SK-N-SH (cell line): Measurements from ENCODE around the gene MTCL3.

Source experiments
- CTCF ChIA-PET: fragments of 300-600, 350-600 bp; formaldehyde crosslinking; extraction: SDS; loops from one replicate; lab custom pipeline; 2021; lab: Yijun Ruan, JAX
- POLR2A ChIA-PET: fragments of 350-600 bp; sonication (Branson Sonifier 250); formaldehyde crosslinking; extraction: SDS; loops from one replicate; lab custom pipeline; 2020; ENCODE audit warnings: antibody characterized with exemption, inconsistent platforms; lab: Yijun Ruan, JAX
- DNase-seq: peaks from one replicate; pipeline ENCODE4 v3.0.0; 2012
- H2AFZ ChIP-seq: fragments of 200-600 bp; sonication (generic); 2 replicates; pipeline ENCODE4 v1.8.1; 2016; ENCODE audit warnings: antibody characterized with exemption, mild to moderate bottlenecking, low read depth
- H3F3A ChIP-seq: fragments of 200-600 bp; sonication (generic); replicated peaks from 2 replicates; pipeline ENCODE3; 2016; ENCODE audit warnings: antibody characterized with exemption, mild to moderate bottlenecking; ENCODE audit not compliant: insufficient read depth
- H3K27ac ChIP-seq, 2 experiments: fragments of 200-500 bp in 1 of 2; fragments of 200-600 bp in 1 of 2; sonication (Bioruptor generic) in 1 of 2; sonication (generic), shearing (Covaris generic) in 1 of 2; 2 replicates each; pipeline versions ENCODE4 v1.5.1 to v1.6.1; 2014 to 2016; ENCODE audit warnings: low read depth in 2 of 2, inconsistent platforms in 1 of 2, low read length in 1 of 2, mild to moderate bottlenecking in 1 of 2, mixed read lengths in 1 of 2
- H3K27me3 ChIP-seq: fragments of 200-600 bp; sonication (generic), shearing (Covaris generic); 2 replicates; pipeline ENCODE4 v1.6.1; 2016; ENCODE audit warnings: mixed run types; ENCODE audit not compliant: insufficient read depth
- H3K36me3 ChIP-seq, 2 experiments: fragments of 200-500 bp in 1 of 2; fragments of 200-600 bp in 1 of 2; sonication (Bioruptor generic) in 1 of 2; sonication (generic) in 1 of 2; replicated peaks in 1 of 2; 2 replicates each; pipeline versions ENCODE3 to v1.5.1; 2014 to 2016; ENCODE audit warnings: low read length in 1 of 2, mild to moderate bottlenecking in 1 of 2; ENCODE audit not compliant: insufficient read depth in 2 of 2, control insufficient read depth in 1 of 2
- H3K4me1 ChIP-seq, 2 experiments: fragments of 200-500 bp in 1 of 2; fragments of 200-600 bp in 1 of 2; sonication (Bioruptor generic) in 1 of 2; sonication (generic), shearing (Covaris generic) in 1 of 2; 2 replicates each; pipeline versions ENCODE4 v1.5.1 to v1.6.1; 2014 to 2016; ENCODE audit warnings: low read depth in 1 of 2, low read length in 1 of 2, mixed run types in 1 of 2; ENCODE audit not compliant: insufficient read depth in 2 of 2, control insufficient read depth in 1 of 2
- H3K4me2 ChIP-seq: fragments of 200-600 bp; sonication (generic), shearing (Covaris generic); 2 replicates; pipeline ENCODE4 v1.6.1; 2017; ENCODE audit warnings: mixed run types
- H3K4me3 ChIP-seq, 2 experiments: fragments of 200-500 bp in 1 of 2; fragments of 200-600 bp in 1 of 2; sonication (Bioruptor generic) in 1 of 2; sonication (generic), shearing (Covaris generic) in 1 of 2; 2 replicates each; pipeline versions ENCODE4 v1.5.1 to v1.8.1; 2014 to 2016; ENCODE audit warnings: low read depth in 2 of 2, inconsistent platforms in 1 of 2, low read length in 1 of 2, mild to moderate bottlenecking in 1 of 2, mixed read lengths in 1 of 2, moderate library complexity in 1 of 2
- H3K79me2 ChIP-seq: fragments of 200-600 bp; sonication (generic); 2 replicates; pipeline ENCODE4 v1.8.1; 2017; ENCODE audit warnings: mild to moderate bottlenecking; ENCODE audit not compliant: insufficient read depth
- H3K9ac ChIP-seq: fragments of 200-600 bp; sonication (generic); 2 replicates; pipeline ENCODE4 v1.6.1; 2017; ENCODE audit warnings: mixed run types
- H3K9me2 ChIP-seq: fragments of 200-600 bp; sonication (generic); 2 replicates; pipeline ENCODE4 v1.6.1; 2017; ENCODE audit warnings: mixed run types
- H3K9me3 ChIP-seq: fragments of 200-600 bp; sonication (generic); 2 replicates; pipeline ENCODE4 v1.6.1; 2017; ENCODE audit warnings: mixed run types, mild to moderate bottlenecking, moderate library complexity
- H4K20me1 ChIP-seq: fragments of 200-600 bp; sonication (generic); 2 replicates; pipeline ENCODE4 v1.6.1; 2017; ENCODE audit warnings: mild to moderate bottlenecking, mixed run types; ENCODE audit not compliant: insufficient read depth
- EP300 ChIP-seq, 2 experiments: IDR thresholded peaks; 2 replicates each; pipeline versions ENCODE4 v1.4.0 to v1.6.1; 2012; ENCODE audit warnings: borderline replicate concordance in 1 of 2, low read depth in 1 of 2, low read length in 1 of 2
- EZH2phosphoT487 ChIP-seq: fragments of 200-600 bp; sonication (generic); IDR thresholded peaks from 2 replicates; pipeline ENCODE4 v1.6.1; 2017; ENCODE audit warnings: low read depth, mixed run types, mild to moderate bottlenecking, antibody characterized with exemption, moderate library complexity, borderline replicate concordance
- GABPA ChIP-seq: IDR thresholded peaks from 2 replicates; pipeline ENCODE4 v1.4.0; 2012; ENCODE audit warnings: low read depth, mild to moderate bottlenecking
- GATA2 ChIP-seq: sonication (generic); formaldehyde crosslinking; IDR thresholded peaks from 2 replicates; pipeline ENCODE4 v1.5.0; 2020; ENCODE audit warnings: mild to moderate bottlenecking, missing genetic modification reagents
- JUND ChIP-seq: IDR thresholded peaks from 2 replicates; pipeline ENCODE4 v1.4.0; 2012
- MEF2A ChIP-seq: IDR thresholded peaks from 2 replicates; pipeline ENCODE4 v1.4.0; 2012; ENCODE audit warnings: low read depth, borderline replicate concordance
- MXI1 ChIP-seq: IDR thresholded peaks from 2 replicates; pipeline ENCODE4 v1.6.1; 2012; ENCODE audit warnings: mild to moderate bottlenecking, low read depth, low read length, improper control_type of control experiment
- NRF1 ChIP-seq: IDR thresholded peaks from 2 replicates; pipeline ENCODE4 v1.6.1; 2012; ENCODE audit warnings: low read depth, mild to moderate bottlenecking, low read length
- RAD21 ChIP-seq: IDR thresholded peaks from 2 replicates; pipeline ENCODE4 v1.6.1; 2012; ENCODE audit warnings: mild to moderate bottlenecking, low read length
- RCOR1 ChIP-seq: fragments of 150-350 bp; IDR thresholded peaks from 2 replicates; pipeline ENCODE4 v1.6.1; 2017; ENCODE audit warnings: antibody characterized with exemption, low read length
- RFX5 ChIP-seq: IDR thresholded peaks from 2 replicates; pipeline ENCODE4 v1.6.1; 2012; ENCODE audit warnings: mild to moderate bottlenecking, improper control_type of control experiment, low read length
- RXRA ChIP-seq: IDR thresholded peaks from 2 replicates; pipeline ENCODE4 v1.4.0; 2012; ENCODE audit warnings: low read depth, mild to moderate bottlenecking, borderline replicate concordance
- SIN3A ChIP-seq: IDR thresholded peaks from 2 replicates; pipeline ENCODE4 v1.6.1; 2012; ENCODE audit warnings: low read depth, mild to moderate bottlenecking, low read length, moderate library complexity, borderline replicate concordance
- SMC3 ChIP-seq: IDR thresholded peaks from 2 replicates; pipeline ENCODE4 v1.6.1; 2012; ENCODE audit warnings: low read depth, low read length, improper control_type of control experiment
- TCF12 ChIP-seq: IDR thresholded peaks from 2 replicates; pipeline ENCODE4 v1.4.0; 2012
- TEAD4 ChIP-seq: IDR thresholded peaks from 2 replicates; pipeline ENCODE4 v1.4.0; 2012; ENCODE audit warnings: mild to moderate bottlenecking, borderline replicate concordance; ENCODE audit not compliant: insufficient read depth
- YY1 ChIP-seq: IDR thresholded peaks from 2 replicates; pipeline ENCODE4 v1.4.0; 2012; ENCODE audit warnings: low read depth, mild to moderate bottlenecking
- WGBS: methylation state at CpG from one replicate; pipeline ENCODE4 v1.1.6; 2017; ENCODE audit warnings: low lambda C conversion rate; 5-methylcytosine and 5-hydroxymethylcytosine counted together
- TF ChIP-seq, protein P1 (sequence below): fragments of 150-350 bp; IDR thresholded peaks from 2 replicates; pipeline ENCODE4 v1.6.1; 2017; ENCODE audit warnings: antibody characterized with exemption, low read length, low read depth, borderline replicate concordance
- TF ChIP-seq, protein P2 (sequence below): fragments of 150-350 bp; IDR thresholded peaks from 2 replicates; pipeline ENCODE4 v1.6.1; 2016; ENCODE audit warnings: mild to moderate bottlenecking, low read depth, low read length
- TF ChIP-seq, protein P3 (sequence below): IDR thresholded peaks from 2 replicates; pipeline ENCODE4 v1.6.1; 2012; ENCODE audit warnings: mild to moderate bottlenecking, low read depth, low read length, moderate library complexity
- TF ChIP-seq, protein P4 (sequence below): IDR thresholded peaks from 2 replicates; pipeline ENCODE4 v1.4.0; 2012; ENCODE audit warnings: low read depth, borderline replicate concordance

Gene MTCL3

DNA sequence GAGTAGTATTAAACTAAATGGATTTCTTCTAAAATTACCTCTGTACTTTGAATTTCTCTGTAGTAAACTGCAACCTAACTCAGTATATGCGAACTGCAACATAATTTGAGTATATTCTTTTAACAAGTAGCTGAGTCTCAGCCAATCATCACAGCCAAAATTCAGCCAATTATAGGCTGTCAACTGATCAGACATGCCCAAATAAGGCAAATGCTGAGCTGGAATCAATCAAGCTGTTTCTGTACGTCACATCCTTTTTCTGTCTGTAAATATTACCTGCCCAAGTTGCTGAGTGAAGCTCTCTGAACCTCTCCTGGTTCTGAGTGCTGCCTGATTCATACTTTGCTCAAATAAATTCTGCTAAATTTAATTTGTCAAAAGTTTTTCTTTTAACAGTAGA, 48.3 kb upstream of the MTCL3 start:
- H3K79me2 ChIP-seq, result no peaks in the 10 kb centered on the region
- TF ChIP-seq TEAD4 (no peak), MXI1 (no peak), EP300 (IDR thresholded peaks at IDR 0.05; ENCODE audit: borderline replicate concordance in 1 of 2, low read depth in 1 of 2, low read length in 1 of 2) (no peak), NRF1 (no peak), YY1 (no peak), RCOR1 (no peak), GABPA (no peak), RXRA (no peak), SMC3 (no peak), TCF12 (no peak), GATA2 (no peak), SIN3A (no peak), JUND (no peak), EZH2phosphoT487 (no peak)
- TF ChIP-seq, protein P1, sequence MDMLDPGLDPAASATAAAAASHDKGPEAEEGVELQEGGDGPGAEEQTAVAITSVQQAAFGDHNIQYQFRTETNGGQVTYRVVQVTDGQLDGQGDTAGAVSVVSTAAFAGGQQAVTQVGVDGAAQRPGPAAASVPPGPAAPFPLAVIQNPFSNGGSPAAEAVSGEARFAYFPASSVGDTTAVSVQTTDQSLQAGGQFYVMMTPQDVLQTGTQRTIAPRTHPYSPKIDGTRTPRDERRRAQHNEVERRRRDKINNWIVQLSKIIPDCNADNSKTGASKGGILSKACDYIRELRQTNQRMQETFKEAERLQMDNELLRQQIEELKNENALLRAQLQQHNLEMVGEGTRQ, result no peak
- TF ChIP-seq, protein P2, sequence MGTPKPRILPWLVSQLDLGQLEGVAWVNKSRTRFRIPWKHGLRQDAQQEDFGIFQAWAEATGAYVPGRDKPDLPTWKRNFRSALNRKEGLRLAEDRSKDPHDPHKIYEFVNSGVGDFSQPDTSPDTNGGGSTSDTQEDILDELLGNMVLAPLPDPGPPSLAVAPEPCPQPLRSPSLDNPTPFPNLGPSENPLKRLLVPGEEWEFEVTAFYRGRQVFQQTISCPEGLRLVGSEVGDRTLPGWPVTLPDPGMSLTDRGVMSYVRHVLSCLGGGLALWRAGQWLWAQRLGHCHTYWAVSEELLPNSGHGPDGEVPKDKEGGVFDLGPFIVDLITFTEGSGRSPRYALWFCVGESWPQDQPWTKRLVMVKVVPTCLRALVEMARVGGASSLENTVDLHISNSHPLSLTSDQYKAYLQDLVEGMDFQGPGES, result no peak
- no peaks in the 10 kb centered on the region for H3K27me3 ChIP-seq
- no peak for DNase-seq
- no peak overlapping the region for H3K4me2 ChIP-seq
- no peak overlapping the region for H3K9ac ChIP-seq
- no peaks in the 10 kb centered on the region for H3K9me3 ChIP-seq
- ChIA-PET POLR2A (no interaction called here), CTCF (interaction anchor here (1.4 kb wide), 1 partner anchor 20 kb away, joined by 3 read pairs; no protein-coding TSS in a partner anchor)
- H3K4me3 ChIP-seq, result no peak overlapping the region
- H3K4me1 ChIP-seq, result no peaks in the 10 kb centered on the region
- no peaks in the 10 kb centered on the region for H3K36me3 ChIP-seq
- H3F3A ChIP-seq, result no peaks in the 10 kb centered on the region
- H3K9me2 ChIP-seq, result no peaks in the 10 kb centered on the region
- no peak overlapping the region for H2AFZ ChIP-seq
- no peak overlapping the region for H3K27ac ChIP-seq
- WGBS, result 42% methylated on average over 2 of the region's 2 CpGs
- no peaks in the 10 kb centered on the region for H4K20me1 ChIP-seq

DNA sequence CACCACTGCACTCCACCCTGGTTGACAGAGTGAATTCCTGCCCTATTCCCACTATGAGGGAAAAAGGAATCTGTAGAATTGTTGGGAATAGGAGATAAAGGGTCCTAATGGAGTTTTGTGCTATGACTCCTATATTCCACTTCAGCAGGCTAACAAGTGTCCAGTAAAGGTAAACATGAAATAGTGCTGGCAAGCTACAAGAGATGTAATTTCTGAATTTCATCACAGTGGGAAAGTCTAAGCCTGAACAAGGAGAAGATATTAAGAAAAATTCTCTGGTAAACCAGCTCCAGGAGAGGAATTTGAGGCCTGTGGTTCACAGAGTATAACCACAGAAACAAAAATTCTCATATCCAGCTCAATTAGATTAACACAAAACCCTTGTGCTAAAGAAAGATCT, 47.5 kb upstream of the MTCL3 start:
- no peak for DNase-seq
- H3K79me2 ChIP-seq, result no peaks in the 10 kb centered on the region
- H3F3A ChIP-seq, result no peaks in the 10 kb centered on the region
- H4K20me1 ChIP-seq, result no peaks in the 10 kb centered on the region
- ChIA-PET CTCF (no interaction called here), POLR2A (no interaction called here)
- H3K4me1 ChIP-seq, result no peaks in the 10 kb centered on the region
- H2AFZ ChIP-seq, result no peak overlapping the region
- H3K27me3 ChIP-seq, result no peaks in the 10 kb centered on the region
- no peak overlapping the region for H3K4me2 ChIP-seq
- H3K36me3 ChIP-seq, result no peaks in the 10 kb centered on the region
- H3K27ac ChIP-seq, result no peak overlapping the region
- no peak overlapping the region for H3K4me3 ChIP-seq
- no peaks in the 10 kb centered on the region for H3K9me2 ChIP-seq
- no peaks in the 10 kb centered on the region for H3K9me3 ChIP-seq
- no peak overlapping the region for H3K9ac ChIP-seq
- TF ChIP-seq, protein P2, result no peak
- TF ChIP-seq RAD21 (no peak), SMC3 (no peak), MEF2A (no peak), RFX5 (no peak)
- TF ChIP-seq, protein P3, sequence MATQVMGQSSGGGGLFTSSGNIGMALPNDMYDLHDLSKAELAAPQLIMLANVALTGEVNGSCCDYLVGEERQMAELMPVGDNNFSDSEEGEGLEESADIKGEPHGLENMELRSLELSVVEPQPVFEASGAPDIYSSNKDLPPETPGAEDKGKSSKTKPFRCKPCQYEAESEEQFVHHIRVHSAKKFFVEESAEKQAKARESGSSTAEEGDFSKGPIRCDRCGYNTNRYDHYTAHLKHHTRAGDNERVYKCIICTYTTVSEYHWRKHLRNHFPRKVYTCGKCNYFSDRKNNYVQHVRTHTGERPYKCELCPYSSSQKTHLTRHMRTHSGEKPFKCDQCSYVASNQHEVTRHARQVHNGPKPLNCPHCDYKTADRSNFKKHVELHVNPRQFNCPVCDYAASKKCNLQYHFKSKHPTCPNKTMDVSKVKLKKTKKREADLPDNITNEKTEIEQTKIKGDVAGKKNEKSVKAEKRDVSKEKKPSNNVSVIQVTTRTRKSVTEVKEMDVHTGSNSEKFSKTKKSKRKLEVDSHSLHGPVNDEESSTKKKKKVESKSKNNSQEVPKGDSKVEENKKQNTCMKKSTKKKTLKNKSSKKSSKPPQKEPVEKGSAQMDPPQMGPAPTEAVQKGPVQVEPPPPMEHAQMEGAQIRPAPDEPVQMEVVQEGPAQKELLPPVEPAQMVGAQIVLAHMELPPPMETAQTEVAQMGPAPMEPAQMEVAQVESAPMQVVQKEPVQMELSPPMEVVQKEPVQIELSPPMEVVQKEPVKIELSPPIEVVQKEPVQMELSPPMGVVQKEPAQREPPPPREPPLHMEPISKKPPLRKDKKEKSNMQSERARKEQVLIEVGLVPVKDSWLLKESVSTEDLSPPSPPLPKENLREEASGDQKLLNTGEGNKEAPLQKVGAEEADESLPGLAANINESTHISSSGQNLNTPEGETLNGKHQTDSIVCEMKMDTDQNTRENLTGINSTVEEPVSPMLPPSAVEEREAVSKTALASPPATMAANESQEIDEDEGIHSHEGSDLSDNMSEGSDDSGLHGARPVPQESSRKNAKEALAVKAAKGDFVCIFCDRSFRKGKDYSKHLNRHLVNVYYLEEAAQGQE, result no peak
- TF ChIP-seq, protein P4, sequence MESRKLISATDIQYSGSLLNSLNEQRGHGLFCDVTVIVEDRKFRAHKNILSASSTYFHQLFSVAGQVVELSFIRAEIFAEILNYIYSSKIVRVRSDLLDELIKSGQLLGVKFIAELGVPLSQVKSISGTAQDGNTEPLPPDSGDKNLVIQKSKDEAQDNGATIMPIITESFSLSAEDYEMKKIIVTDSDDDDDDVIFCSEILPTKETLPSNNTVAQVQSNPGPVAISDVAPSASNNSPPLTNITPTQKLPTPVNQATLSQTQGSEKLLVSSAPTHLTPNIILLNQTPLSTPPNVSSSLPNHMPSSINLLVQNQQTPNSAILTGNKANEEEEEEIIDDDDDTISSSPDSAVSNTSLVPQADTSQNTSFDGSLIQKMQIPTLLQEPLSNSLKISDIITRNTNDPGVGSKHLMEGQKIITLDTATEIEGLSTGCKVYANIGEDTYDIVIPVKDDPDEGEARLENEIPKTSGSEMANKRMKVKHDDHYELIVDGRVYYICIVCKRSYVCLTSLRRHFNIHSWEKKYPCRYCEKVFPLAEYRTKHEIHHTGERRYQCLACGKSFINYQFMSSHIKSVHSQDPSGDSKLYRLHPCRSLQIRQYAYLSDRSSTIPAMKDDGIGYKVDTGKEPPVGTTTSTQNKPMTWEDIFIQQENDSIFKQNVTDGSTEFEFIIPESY, result no peak
